H1 (cell line): ENCODE results near the gene PROCR. TPM values are rescaled to one million over a fixed set of nuclear protein-coding genes. Genes with fewer than 3 reads are reported as not detected.

Source experiments
- CHD7 ChIP-seq: fragments of 300-600 bp; sonication (generic); IDR thresholded peaks from 2 replicates; pipeline ENCODE4 v1.7.1; 2012; ENCODE audit warnings: low read length, moderate library complexity, mild to moderate bottlenecking, inconsistent platforms; ENCODE audit not compliant: insufficient replicate concordance
- FOSL1 ChIP-seq: IDR thresholded peaks from 2 replicates; pipeline ENCODE4 v1.6.1; 2011; ENCODE audit warnings: mild to moderate bottlenecking, low read depth, low read length, moderate library complexity; ENCODE audit not compliant: insufficient read depth
- GABPA ChIP-seq: IDR thresholded peaks from 2 replicates; pipeline ENCODE4 v1.6.1; 2011; ENCODE audit warnings: mild to moderate bottlenecking, low read length, moderate library complexity, borderline replicate concordance; ENCODE audit not compliant: insufficient read depth
- PHF8 ChIP-seq: fragments of 200-600 bp; sonication (generic); conservative IDR thresholded peaks from 2 replicates; pipeline ENCODE4 v1.7.1; 2012; ENCODE audit warnings: low read depth, mild to moderate bottlenecking, inconsistent platforms, low read length, moderate library complexity
- polyA plus RNA-seq, 7 experiments: library from polyadenylated mRNA; depleted of rRNA in 3 of 7; stranded (reverse) in 5 of 7; unstranded in 2 of 7; fragments of >200 nt in 5 of 7; fragments of 200-250 nt in 2 of 7; gene quantifications; 1 replicate in 5 of 7; 2 replicates in 1 of 7; 4 replicates in 1 of 7; pipeline versions ENCODE4 v1.2.1 to v1.2.3, GENCODE V29; 2011 to 2013; ENCODE audit warnings: missing spikeins in 2 of 7, mixed read lengths in 2 of 7
- total RNA-seq: library from RNA; stranded (reverse); fragmentation: NEBNext Ultra II Directional; extraction: Animal tissue kit (Norgen Biotek cat#: 25700); gene quantifications from 2 replicates; pipeline ENCODE4 v1.2.1, GENCODE V29; 2021

The PROCR gene
- total and polyA plus RNA-seq, 2 of the 8 experiments (the other 6 are each of a cell fraction or from before 2014, with no cell fraction given), result 21.3 to 42.9 TPM

DNA sequence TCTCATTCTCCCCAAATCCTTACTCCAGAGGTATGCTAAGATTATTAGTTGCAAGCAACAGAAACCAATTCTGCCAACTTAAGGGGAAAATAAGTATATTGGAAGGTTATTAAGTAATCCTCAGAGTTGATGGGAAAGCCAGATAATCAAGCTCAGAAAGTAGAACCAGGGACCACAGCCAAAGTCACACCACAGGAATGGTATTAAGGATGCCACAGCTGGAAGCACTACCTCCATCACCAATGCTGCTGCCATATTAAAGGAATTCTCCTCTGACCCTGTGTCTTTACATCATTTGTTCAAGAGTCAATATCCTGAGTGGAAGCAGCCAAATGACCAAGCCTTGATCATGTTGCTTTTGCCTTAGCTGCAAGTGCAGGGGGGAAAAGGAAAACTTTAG, 9.9 kb downstream of the PROCR start (continued):
- TF ChIP-seq CHD7 (no peak), GABPA (no peak), PHF8 (no peak), FOSL1 (no peak)
